Panc1 (cell line): ENCODE data around the gene SH2D6. TPM values are rescaled to one million over a fixed set of nuclear protein-coding genes. Genes with fewer than 3 reads are reported as not detected.

ENCODE experiments used
- ATAC-seq: fragments of 200-7000 bp; cut with Tn5 transposase; 2 replicates; pipeline ENCODE4 v1.9.1; 2020; ENCODE audit warnings: mild to moderate bottlenecking, moderate library complexity
- BruUV-seq: library from RNA; stranded (reverse); fragments of 400-500 nt; replicated peaks from 2 replicates; lab custom pipeline; 2021; lab: Mats Ljungman, UMichigan
- CTCF ChIA-PET: fragments of 300-600 bp; sonication (Branson Sonifier 250); formaldehyde crosslinking; loops from one replicate; lab custom pipeline; 2022; ENCODE audit warnings: antibody characterized with exemption; lab: Charles Lee
- POLR2A ChIA-PET: fragments of 300-600 bp; sonication (Branson Sonifier 250); formaldehyde crosslinking; loops from one replicate; lab custom pipeline; 2022; ENCODE audit warnings: antibody characterized with exemption; lab: Charles Lee
- DNase-seq: peaks from one replicate; pipeline ENCODE4 v3.0.0-alpha.2; 2010; ENCODE audit warnings: low read depth, low spot score
- H3K27ac ChIP-seq: 2 replicates; pipeline ENCODE4 v1.5.1; 2011; ENCODE audit warnings: mild to moderate bottlenecking, low read length, inconsistent platforms
- H3K27me3 ChIP-seq: fragments of 200-500 bp; sonication (Bioruptor generic); 2 replicates; pipeline ENCODE4 v1.6.0; 2014; ENCODE audit warnings: low read length, inconsistent platforms; ENCODE audit not compliant: control insufficient read depth, insufficient read depth
- H3K36me3 ChIP-seq: fragments of 200-500 bp; sonication (Bioruptor generic); 2 replicates; pipeline ENCODE4 v1.5.1; 2014; ENCODE audit warnings: inconsistent platforms, mild to moderate bottlenecking, low read length, moderate library complexity; ENCODE audit not compliant: control insufficient read depth, insufficient read depth
- H3K4me1 ChIP-seq: 2 replicates; pipeline ENCODE4 v1.5.1; 2011; ENCODE audit warnings: inconsistent platforms, mild to moderate bottlenecking, low read length, moderate library complexity; ENCODE audit not compliant: control insufficient read depth, insufficient read depth
- H3K4me3 ChIP-seq, 2 experiments: 2 replicates each; pipeline ENCODE4 v1.5.1; 2011 to 2012; ENCODE audit warnings: low read depth in 2 of 2, low read length in 2 of 2, mild to moderate bottlenecking in 2 of 2, inconsistent platforms in 1 of 2, moderate library complexity in 1 of 2
- H3K9me3 ChIP-seq: fragments of 200-500 bp; sonication (Bioruptor generic); 2 replicates; pipeline ENCODE4 v1.5.1; 2014; ENCODE audit warnings: low read depth, mild to moderate bottlenecking, inconsistent platforms, low read length, moderate library complexity; ENCODE audit not compliant: control insufficient read depth, insufficient read depth
- CTCF ChIP-seq: fragments of 450-650 bp; IDR thresholded peaks from 2 replicates; pipeline ENCODE4 v1.5.1; 2017; ENCODE audit warnings: mild to moderate bottlenecking
- POLR2AphosphoS5 ChIP-seq: IDR thresholded peaks from 2 replicates; pipeline ENCODE4 v1.6.1; 2012; ENCODE audit warnings: mild to moderate bottlenecking, low read depth, low read length, moderate library complexity
- REST ChIP-seq, 2 experiments: IDR thresholded peaks; 2 replicates each; pipeline ENCODE4 v1.6.1; 2011 to 2012; ENCODE audit warnings: low read depth in 2 of 2, control low read depth in 1 of 2, low read length in 1 of 2, mild to moderate bottlenecking in 1 of 2, moderate library complexity in 1 of 2; ENCODE audit not compliant: insufficient read depth in 1 of 2
- SIN3A ChIP-seq: IDR thresholded peaks from 2 replicates; pipeline ENCODE4 v1.6.1; 2012; ENCODE audit warnings: low read depth, mild to moderate bottlenecking, low read length, moderate library complexity, borderline replicate concordance; ENCODE audit not compliant: insufficient read depth
- TCF7L2 ChIP-seq: IDR thresholded peaks from 2 replicates; pipeline ENCODE4 v1.6.1; 2011; ENCODE audit warnings: mild to moderate bottlenecking, low read depth, low read length, inconsistent platforms
- in situ Hi-C: cut with HindIII; loops from 2 replicates; pipeline ENCODE4 v1.10.0; 2016; ENCODE audit warnings: low sequenced_read_pairs, low pct_unique_long_range_greater_than_20kb
- intact Hi-C: fragments of 100-400 bp; cut with micrococcal nuclease; formaldehyde crosslinking; loops from one replicate; pipeline ENCODE4 v1.10.0; 2022; ENCODE audit not compliant: unreplicated experiment
- total RNA-seq: library from RNA; stranded (reverse); gene quantifications from one replicate; pipeline ENCODE4 v1.2.1, GENCODE V29; 2021; ENCODE audit not compliant: unreplicated experiment

SH2D6 gene
- total RNA-seq, 1 experiment from 2014 or later, result 3.3 TPM

GRCh38 chr2:85439986-85440385 lies 21.5 kb downstream of the SH2D6 start:
- ATAC-seq (no peak), DNase-seq (no peak)
- Histone ChIP-seq H3K27me3 (no peaks in the 10 kb centered on the region), H3K36me3 (no peaks in the 10 kb centered on the region), H3K4me3 (no peak overlapping the region), H3K27ac (peak overlapping the region; percentile 95; the same call in 1 of the 2 replicates), H3K4me1 (peaks cover 49% of the 10 kb centered on the region), H3K9me3 (no peaks in the 10 kb centered on the region)
- in situ Hi-C loops, result no loop called here
- no TSS peak for BruUV-seq
- ChIA-PET CTCF (interaction anchor here (0.6 kb wide), 1 partner anchor 8 kb away, joined by 3 read pairs; no protein-coding TSS in a partner anchor), POLR2A (no interaction called here)
- intact Hi-C loops, result no loop called here
- TF ChIP-seq REST (IDR thresholded peaks at IDR 0.05; ENCODE audit: insufficient read depth in 1 of 2, low read depth in 2 of 2, low read length in 1 of 2) (no peak), TCF7L2 (no peak), POLR2AphosphoS5 (no peak), SIN3A (no peak), CTCF (no peak)

GRCh38 chr2:85440729-85441128 lies 22.2 kb downstream of the SH2D6 start:
- in situ Hi-C loops (no loop called here), intact Hi-C loops (no loop called here)
- no peaks in the 10 kb centered on the region for H3K9me3 ChIP-seq
- ATAC-seq (no peak), DNase-seq (no peak)
- H3K27ac ChIP-seq, result 0 out of 2 replicates have a peak overlapping the region, but pooled peaks have one; percentile 5
- H3K4me1 ChIP-seq, result peaks cover 48% of the 10 kb centered on the region
- H3K27me3 ChIP-seq, result no peaks in the 10 kb centered on the region
- BruUV-seq, result no TSS peak
- no peaks in the 10 kb centered on the region for H3K36me3 ChIP-seq
- H3K4me3 ChIP-seq, result no peak overlapping the region
- POLR2A ChIA-PET, result no interaction called here
- CTCF ChIA-PET, result no interaction called here
- TF ChIP-seq POLR2AphosphoS5 (no peak), TCF7L2 (no peak), REST (IDR thresholded peaks at IDR 0.05; ENCODE audit: insufficient read depth in 1 of 2, low read depth in 2 of 2, low read length in 1 of 2) (no peak), CTCF (no peak), SIN3A (no peak)
